ENCODE measurements around the gene THRB.

- TF ChIP-seq EZH2 (IDR thresholded peaks at IDR 0.05; ENCODE audit: borderline replicate concordance, low read length) (no peak), CTCF (IDR thresholded peaks at IDR 0.05; ENCODE audit: low read length) (no peak)
Observed at GRCh38 chr3:24433838-24434591, 60.6 kb downstream of the THRB start.
